Neutrophil (primary cell): ENCODE results near the gene CCNL1.

Experiments
- H3K27ac ChIP-seq: fragments of 200-600 bp; sonication (generic); 2 replicates; pipeline ENCODE4 v1.5.1; 2016; ENCODE audit warnings: mild to moderate bottlenecking, moderate library complexity
- H3K27me3 ChIP-seq: fragments of 200-600 bp; sonication (generic); 2 replicates; pipeline ENCODE4 v1.6.0; 2016; ENCODE audit warnings: mild to moderate bottlenecking
- H3K36me3 ChIP-seq: fragments of 200-600 bp; sonication (generic); 2 replicates; pipeline ENCODE4 v1.5.1; 2017
- H3K4me1 ChIP-seq, 2 experiments: fragments of 200-600 bp in 1 of 2; sonication (generic) in 1 of 2; 1 replicate in 1 of 2; 2 replicates in 1 of 2; pipeline versions ENCODE4 v1.5.1 to v1.6.1; 2013 to 2016; ENCODE audit warnings: low read depth in 1 of 2, low read length in 1 of 2, mild to moderate bottlenecking in 1 of 2, moderate library complexity in 1 of 2; ENCODE audit not compliant: control insufficient read depth in 1 of 2, insufficient read depth in 1 of 2
- H3K4me3 ChIP-seq, 2 experiments: fragments of 200-600 bp in 1 of 2; sonication (generic) in 1 of 2; 1 replicate in 1 of 2; 2 replicates in 1 of 2; pipeline ENCODE4 v1.5.1; 2013 to 2016; ENCODE audit warnings: low read depth in 1 of 2, low read length in 1 of 2, mild to moderate bottlenecking in 1 of 2, moderate library complexity in 1 of 2
- H3K9me3 ChIP-seq: fragments of 200-600 bp; sonication (generic); 2 replicates; pipeline ENCODE4 v1.5.1; 2016
- TF ChIP-seq, protein P1 (sequence below): fragments of 200-600 bp; sonication (generic); IDR thresholded peaks from 2 replicates; pipeline ENCODE4 v1.5.1; 2016; ENCODE audit warnings: antibody characterized with exemption

Gene CCNL1

DNA sequence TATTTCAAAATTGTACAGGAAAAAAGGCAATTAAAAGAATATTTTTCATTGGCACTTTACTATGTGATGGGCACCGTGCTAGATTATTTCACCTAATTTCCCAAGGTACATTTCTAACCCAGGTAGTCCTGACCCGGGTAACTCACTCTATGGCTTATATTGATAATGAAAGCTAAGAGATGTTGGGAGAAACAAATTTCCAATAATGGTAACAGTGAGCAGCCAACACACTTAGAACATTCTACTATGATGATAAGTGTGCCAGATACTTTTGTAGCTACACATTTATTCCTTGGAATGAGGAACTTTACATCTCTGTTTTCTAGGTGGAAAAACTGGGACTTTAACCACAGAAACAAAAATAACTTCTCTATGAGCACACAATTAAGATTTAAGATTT is 7.5 kb downstream of the CCNL1 start:
- Histone ChIP-seq H3K9me3 (no peaks in the 10 kb centered on the region), H3K27ac (peak overlapping the region; percentile 0), H3K36me3 (peaks cover 100% of the 10 kb centered on the region), H3K4me3 (no peak overlapping the region), H3K4me1 (peaks cover 33% of the 10 kb centered on the region in 2 experiments), H3K27me3 (no peaks in the 10 kb centered on the region)
- TF ChIP-seq, protein P1, sequence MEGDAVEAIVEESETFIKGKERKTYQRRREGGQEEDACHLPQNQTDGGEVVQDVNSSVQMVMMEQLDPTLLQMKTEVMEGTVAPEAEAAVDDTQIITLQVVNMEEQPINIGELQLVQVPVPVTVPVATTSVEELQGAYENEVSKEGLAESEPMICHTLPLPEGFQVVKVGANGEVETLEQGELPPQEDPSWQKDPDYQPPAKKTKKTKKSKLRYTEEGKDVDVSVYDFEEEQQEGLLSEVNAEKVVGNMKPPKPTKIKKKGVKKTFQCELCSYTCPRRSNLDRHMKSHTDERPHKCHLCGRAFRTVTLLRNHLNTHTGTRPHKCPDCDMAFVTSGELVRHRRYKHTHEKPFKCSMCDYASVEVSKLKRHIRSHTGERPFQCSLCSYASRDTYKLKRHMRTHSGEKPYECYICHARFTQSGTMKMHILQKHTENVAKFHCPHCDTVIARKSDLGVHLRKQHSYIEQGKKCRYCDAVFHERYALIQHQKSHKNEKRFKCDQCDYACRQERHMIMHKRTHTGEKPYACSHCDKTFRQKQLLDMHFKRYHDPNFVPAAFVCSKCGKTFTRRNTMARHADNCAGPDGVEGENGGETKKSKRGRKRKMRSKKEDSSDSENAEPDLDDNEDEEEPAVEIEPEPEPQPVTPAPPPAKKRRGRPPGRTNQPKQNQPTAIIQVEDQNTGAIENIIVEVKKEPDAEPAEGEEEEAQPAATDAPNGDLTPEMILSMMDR, result no peak

DNA sequence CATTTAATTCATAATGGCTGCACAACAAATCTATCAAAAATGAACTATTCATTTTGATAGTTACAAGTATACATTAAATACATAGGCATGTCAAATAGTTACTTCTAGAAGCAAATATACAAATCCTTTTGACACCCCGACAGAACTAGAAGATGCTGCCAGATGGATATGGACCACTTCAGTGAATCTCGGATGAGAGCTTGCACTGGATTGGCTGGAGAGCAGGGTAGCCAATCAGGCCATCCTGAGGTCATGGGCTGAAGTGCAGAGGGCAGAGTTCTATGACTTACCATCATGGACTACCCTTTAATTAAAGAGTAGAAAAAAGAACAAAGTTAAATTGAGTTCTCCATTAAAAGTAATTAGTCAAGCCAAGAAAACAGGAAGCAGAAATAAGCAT is 8.3 kb downstream of the CCNL1 start:
- H3K4me3 ChIP-seq, result no peak overlapping the region
- TF ChIP-seq, protein P1, result no peak
- H3K27me3 ChIP-seq, result no peaks in the 10 kb centered on the region
- H3K36me3 ChIP-seq, result peaks cover 100% of the 10 kb centered on the region
- peaks cover 24 to 25% of the 10 kb centered on the region in 2 experiments for H3K4me1 ChIP-seq
- no peak overlapping the region for H3K27ac ChIP-seq
- no peaks in the 10 kb centered on the region for H3K9me3 ChIP-seq

DNA sequence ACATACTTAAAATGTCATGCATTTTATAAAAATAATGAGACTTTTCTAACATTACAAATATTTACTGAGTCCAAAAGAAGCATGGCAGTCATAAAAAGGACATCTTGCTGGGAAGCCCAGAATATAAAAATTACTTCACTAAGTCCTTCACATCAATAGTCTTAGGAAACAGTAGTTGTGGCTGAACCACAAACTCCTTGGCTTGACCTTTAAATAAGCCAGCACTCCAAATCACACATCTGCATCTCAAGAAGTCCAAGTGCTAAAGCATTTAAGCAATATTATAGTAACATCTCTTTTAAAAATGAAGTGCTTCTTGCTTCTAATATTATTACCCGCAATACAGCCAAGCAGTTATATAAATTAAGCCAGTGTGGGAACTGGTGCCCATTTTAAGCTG is 8.8 kb downstream of the CCNL1 start:
- no peaks in the 10 kb centered on the region for H3K27me3 ChIP-seq
- H3K27ac ChIP-seq, result no peak overlapping the region
- H3K4me1 ChIP-seq, result peaks cover 20% of the 10 kb centered on the region in 2 experiments
- peaks cover 100% of the 10 kb centered on the region for H3K36me3 ChIP-seq
- H3K9me3 ChIP-seq, result no peaks in the 10 kb centered on the region
- no peak overlapping the region for H3K4me3 ChIP-seq
- TF ChIP-seq, protein P1, result no peak

DNA sequence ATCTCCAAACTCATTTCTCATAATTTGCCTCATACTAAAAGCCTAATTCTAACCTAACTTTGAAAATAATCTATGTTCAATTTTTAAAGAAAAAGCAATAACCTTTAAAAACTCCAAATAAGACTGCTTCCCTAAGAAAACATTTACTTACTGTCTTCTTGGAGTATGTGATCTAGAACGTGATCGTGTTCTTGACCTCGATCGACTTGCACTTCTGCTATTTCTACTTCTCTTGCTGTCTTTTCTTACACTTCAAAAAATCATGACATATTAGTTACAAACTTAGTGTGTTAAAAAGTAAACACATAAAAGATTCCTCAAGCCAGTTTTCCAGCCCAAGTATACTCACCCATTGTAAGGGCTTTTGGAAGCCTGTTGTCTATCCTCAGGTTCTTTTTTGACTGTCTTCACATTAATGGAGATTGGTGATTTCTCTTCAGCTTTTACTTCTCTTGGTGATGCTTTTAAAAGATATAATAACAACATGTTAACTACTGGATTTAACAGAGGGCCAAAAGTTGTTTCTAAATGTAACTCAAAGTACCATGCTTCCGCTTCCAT is 10.7 kb downstream of the CCNL1 start:
- H3K4me3 ChIP-seq, result no peak overlapping the region
- TF ChIP-seq, protein P1, result no peak
- H3K27ac ChIP-seq, result peak overlapping the region; percentile 8
- H3K27me3 ChIP-seq, result no peaks in the 10 kb centered on the region
- peaks cover 100% of the 10 kb centered on the region for H3K36me3 ChIP-seq
- peaks cover under 1 to 3% of the 10 kb centered on the region in 2 experiments for H3K4me1 ChIP-seq
- no peaks in the 10 kb centered on the region for H3K9me3 ChIP-seq

DNA sequence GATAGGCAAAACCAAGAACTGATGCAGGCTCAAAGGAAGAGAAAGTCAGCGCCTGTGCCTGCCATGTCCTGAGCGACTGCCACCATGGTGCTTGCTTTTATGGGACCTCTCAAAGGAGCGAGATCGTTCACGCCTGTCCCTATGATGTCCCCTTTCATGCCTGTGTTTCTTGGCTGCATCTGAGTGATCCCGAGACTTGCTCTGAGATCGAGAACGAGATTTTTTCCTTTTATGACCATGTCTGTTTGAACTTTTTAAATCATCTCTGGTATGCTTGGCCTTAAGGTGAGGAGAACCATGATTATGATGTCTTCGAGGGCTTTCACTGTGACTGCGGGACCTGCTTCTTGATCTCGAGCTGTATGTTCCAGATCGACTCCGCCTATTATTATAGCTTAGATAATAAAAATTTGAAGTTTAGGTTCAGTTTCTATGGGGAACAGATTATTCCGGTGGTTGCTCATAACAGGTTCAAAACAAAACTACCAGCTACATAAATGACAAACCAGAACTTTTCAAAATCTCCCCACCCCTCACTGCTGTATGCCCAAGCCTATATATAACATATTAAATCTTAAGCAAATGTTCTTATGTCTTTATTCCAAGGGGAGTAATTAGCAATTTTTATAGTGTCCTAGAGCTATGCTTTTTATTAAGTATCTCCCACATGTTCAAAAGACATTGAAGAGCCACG is 11.6 kb downstream of the CCNL1 start:
- TF ChIP-seq, protein P1, result no peak

More for the DNA sequence above, 11.6 kb downstream of the CCNL1 start:
- Histone ChIP-seq H3K4me3 (no peak overlapping the region), H3K27me3 (no peaks in the 10 kb centered on the region), H3K4me1 (no peaks in the 10 kb centered on the region), H3K9me3 (no peaks in the 10 kb centered on the region), H3K27ac (no peak overlapping the region), H3K36me3 (peaks cover 100% of the 10 kb centered on the region)
